HL-60 (cell line): ENCODE measurements around the gene MXRA7.

ENCODE experiments used
- CTCF ChIP-seq: IDR thresholded peaks from one replicate; pipeline ENCODE4 v1.5.1; 2011; ENCODE audit warnings: low read length, control low read depth, inconsistent platforms; ENCODE audit not compliant: insufficient read depth
- GABPA ChIP-seq: IDR thresholded peaks from 2 replicates; pipeline ENCODE4 v1.6.1; 2012; ENCODE audit warnings: low read depth
- POLR2AphosphoS5 ChIP-seq: IDR thresholded peaks from 2 replicates; pipeline ENCODE4 v1.6.1; 2012; ENCODE audit warnings: low read depth
- REST ChIP-seq: IDR thresholded peaks from 2 replicates; pipeline ENCODE4 v1.6.1; 2012; ENCODE audit warnings: low read depth; ENCODE audit not compliant: insufficient replicate concordance
- SPI1 ChIP-seq: IDR thresholded peaks from 2 replicates; pipeline ENCODE4 v1.6.1; 2012; ENCODE audit warnings: low read depth, mild to moderate bottlenecking, borderline replicate concordance

- TF ChIP-seq REST (no peak), CTCF (no peak), SPI1 (no peak), GABPA (no peak), POLR2AphosphoS5 (no peak)
Observed at GRCh38 chr17:76744747-76745146, 34.0 kb upstream of the MXRA7 start.
